Pancreas (tissue), 10 donors: ENCODE data around the gene TGFB1I1. TPM values are rescaled to one million over a fixed set of nuclear protein-coding genes. Genes with fewer than 3 reads are reported as not detected.

Experiments used
- ATAC-seq, 4 donors: fragments of 200-7000 bp; cut with Tn5 transposase; one replicate each; pipeline versions ENCODE4 v1.8.0 to v1.9.1; 2020; ENCODE audit warnings: mild to moderate bottlenecking in 4 of 4, moderate library complexity in 4 of 4
- DNase-seq, 6 donors: peaks; one replicate each; pipeline ENCODE4 v3.0.0-alpha.2; 2020
- FAIRE-seq: peaks from 2 replicates; lab custom pipeline; 2012; peaks lifted over from hg19 to GRCh38; lab: Jason Lieb, UNC
- H3K27ac ChIP-seq, 4 donors: fragments of 200-600 bp; sonication (generic); 1 replicate in 3 of 4; 2 replicates in 1 of 4; pipeline versions ENCODE4 v1.5.0 to v1.8.0; 2020
- H3K27me3 ChIP-seq, 4 donors: fragments of 200-600 bp; one replicate each; pipeline ENCODE4 v1.8.0; 2021
- H3K36me3 ChIP-seq, 3 donors: fragments of 200-600 bp; sonication (generic) in 1 of 3; one replicate each; pipeline versions ENCODE4 v1.5.0 to v1.8.0; 2020 to 2021
- H3K4me1 ChIP-seq, 3 donors: fragments of 200-600 bp; one replicate each; pipeline ENCODE4 v1.8.0; 2021
- H3K4me3 ChIP-seq, 4 donors: fragments of 200-600 bp; sonication (generic) in 2 of 4; one replicate each; pipeline versions ENCODE4 v1.5.0 to v1.8.0; 2020 to 2021
- H3K9me3 ChIP-seq, 4 donors: fragments of 200-600 bp; one replicate each; pipeline ENCODE4 v1.8.0; 2021
- CTCF ChIP-seq, 4 donors: fragments of 200-600 bp; sonication (generic) in 3 of 4; IDR thresholded peaks; one replicate each; pipeline versions ENCODE4 v1.5.0 to v1.8.0; 2021; ENCODE audit warnings: antibody characterized with exemption in 4 of 4
- WGBS, 2 donors: extraction: QIAGEN DNeasy Blood & Tissue Kit; methylation state at CpG; one replicate each; pipeline ENCODE4 v1.1.7; 2013; 5-methylcytosine and 5-hydroxymethylcytosine counted together
- intact Hi-C, 3 donors: fragments of 100-400 bp; cut with DNase I; formaldehyde crosslinking; loops; one replicate each; pipeline versions ENCODE4 v1.11.1 to v1.14.2; 2022
- polyA plus RNA-seq, 2 donors: library from polyadenylated mRNA; stranded (reverse); fragments of 200-250 nt; gene quantifications; one replicate each; pipeline ENCODE4 v1.2.3, GENCODE V29; 2013
- total RNA-seq, 6 donors: library from RNA; stranded (reverse); fragmentation: NEBNext Ultra II Directional in 4 of 6; extraction: Animal tissue kit (Norgen Biotek cat#: 25700) in 4 of 6; gene quantifications; one replicate each; pipeline versions ENCODE4 v1.2.1 to v1.2.4, GENCODE V29; 2021 to 2023
- donor health status: healthy with polysubstance abuse.
- donor health status: DM: no; HTN: no; CAD: no; lungs with moderate emphysema.
- donor health status: DM: no; HTN: no; CAD: no.
- donor health status: control.
- donor health status: control.
- donor health status: Bipolar disorder and iron deficiency.
- donor health status: DM: yes; HTN: yes; CAD: no.
- donor health status: DM: no; HTN: no; CAD: no.
- donor health status: DM: no; HTN: no; CAD: no.
- donor health status: DM: yes; HTN: yes; CAD: no.

The TGFB1I1 gene
- total and polyA plus RNA-seq, 8 donors, result 1.1 to 13.2 (median 6.7) TPM

GRCh38 chr16:31452631-31453106 lies 19.3 kb upstream of the TGFB1I1 start:
- no peak overlapping the region for H3K4me3 ChIP-seq
- TF ChIP-seq CTCF (IDR thresholded peaks at IDR 0.05), result no peak
- 52 to 70% methylated on average over 3 of the region's 3 CpGs for WGBS, 2 donors
- H3K9me3 ChIP-seq, result no peaks in the 10 kb centered on the region
- H3K36me3 ChIP-seq, result no peaks in the 10 kb centered on the region
- intact Hi-C loops, result no loop called here
- peak overlapping the region in 1 of 4 donors; percentile 46 for H3K27ac ChIP-seq
- H3K27me3 ChIP-seq, result no peaks in the 10 kb centered on the region
- DNase-seq (no peak), ATAC-seq (peak in 3 of 4 donors; percentile 37 to 55 (median 43)), FAIRE-seq (no peak)
- H3K4me1 ChIP-seq, result peaks cover 12 to 44% (median 13%) of the 10 kb centered on the region in 3 donors

- TF ChIP-seq CTCF (IDR thresholded peaks at IDR 0.05), result no peak
- no peak overlapping the region for H3K4me3 ChIP-seq
- 68 to 75% methylated on average over 20 of the region's 20 CpGs for WGBS, 2 donors
- no peak overlapping the region for H3K27ac ChIP-seq
- H3K4me1 ChIP-seq, result peaks cover 14 to 48% (median 14%) of the 10 kb centered on the region in 3 donors
- no peaks in the 10 kb centered on the region for H3K27me3 ChIP-seq
- DNase-seq (peak in 1 of 6 donors; percentile 31), ATAC-seq (no peak), FAIRE-seq (no peak)
- no peaks in the 10 kb centered on the region for H3K36me3 ChIP-seq
- intact Hi-C loops, result no loop called here
- no peaks in the 10 kb centered on the region for H3K9me3 ChIP-seq
Observed at GRCh38 chr16:31453255-31454204, 18.4 kb upstream of the TGFB1I1 start.

DNA sequence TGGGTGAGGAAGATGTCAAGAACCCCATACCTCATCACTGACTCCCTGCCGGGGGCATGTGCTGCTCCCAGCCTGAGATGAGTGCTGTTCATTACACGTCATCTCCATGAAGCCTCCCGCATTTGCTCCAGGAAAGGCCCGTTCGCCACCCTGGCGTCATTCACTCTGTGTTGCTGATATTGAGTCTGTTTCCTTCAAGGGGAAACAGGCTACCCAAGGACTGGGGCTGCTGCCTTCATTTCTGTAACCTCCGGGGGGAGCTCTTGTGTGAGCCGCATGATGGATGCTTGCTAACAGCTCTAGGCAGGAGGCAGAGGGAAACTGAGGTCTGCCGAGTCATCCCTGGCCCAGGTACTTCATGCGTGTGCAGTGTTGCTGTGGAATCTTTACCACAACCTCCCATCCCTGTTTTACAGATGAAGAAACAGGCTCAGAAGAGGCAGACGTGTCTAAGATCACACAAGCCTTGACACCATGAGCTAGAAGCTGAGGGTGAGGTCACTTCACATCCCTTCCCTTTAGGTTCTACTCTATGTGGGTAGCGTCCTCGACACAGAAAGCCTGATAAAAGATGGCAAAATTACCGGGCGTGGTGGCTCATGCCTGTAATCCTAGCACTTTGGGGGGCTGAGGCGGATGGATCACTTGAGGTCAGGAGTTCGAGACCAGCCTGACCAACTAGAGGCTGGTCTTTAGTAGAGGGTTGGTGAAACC lies 16.2 kb upstream of the TGFB1I1 start:
- Histone ChIP-seq H3K27ac (no peak overlapping the region), H3K4me1 (peaks cover 14 to 54% (median 21%) of the 10 kb centered on the region in 3 donors), H3K4me3 (no peak overlapping the region), H3K27me3 (no peaks in the 10 kb centered on the region), H3K36me3 (no peaks in the 10 kb centered on the region), H3K9me3 (no peaks in the 10 kb centered on the region)
- DNase-seq, result peak in 1 of 6 donors; percentile 36
- FAIRE-seq, result no peak
- intact Hi-C loops, result no loop called here
- no peak for TF ChIP-seq CTCF (IDR thresholded peaks at IDR 0.05)
- WGBS, 2 donors, result 68 to 72% methylated on average over 17 of the region's 17 CpGs
- ATAC-seq, result no peak

DNA sequence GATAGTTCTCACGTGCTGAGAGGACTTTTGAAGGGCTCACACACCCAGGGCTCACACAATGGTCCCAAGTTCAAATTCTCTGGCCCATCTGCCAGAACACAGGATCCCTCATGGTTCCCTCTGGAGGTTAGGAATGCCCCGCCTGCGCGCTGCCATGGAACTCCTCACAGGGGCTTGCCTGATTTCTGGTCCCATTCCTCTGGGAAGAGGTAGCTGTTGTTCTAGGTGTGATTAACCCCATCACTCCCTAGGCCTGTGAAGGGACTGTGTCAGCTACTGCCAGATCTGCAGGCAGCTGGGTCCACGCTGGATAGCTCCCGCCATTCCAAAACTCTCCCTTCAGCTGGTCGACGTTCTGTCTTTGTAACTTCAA lies 15.0 kb upstream of the TGFB1I1 start:
- Histone ChIP-seq H3K4me1 (peaks cover 14 to 54% (median 22%) of the 10 kb centered on the region in 3 donors), H3K27ac (no peak overlapping the region), H3K36me3 (no peaks in the 10 kb centered on the region), H3K9me3 (no peaks in the 10 kb centered on the region), H3K27me3 (no peaks in the 10 kb centered on the region), H3K4me3 (peak overlapping the region in 1 of 4 donors; percentile 75)
- ATAC-seq (no peak), DNase-seq (peak in 2 of 6 donors; percentile 11 to 39), FAIRE-seq (no peak)
- no peak for TF ChIP-seq CTCF (IDR thresholded peaks at IDR 0.05)
- 65 to 66% methylated on average over 8 of the region's 8 CpGs for WGBS, 2 donors
- intact Hi-C loops, result no loop called here
